Heart right ventricle (tissue), 16 donors: ENCODE measurements around the gene TTLL7. TPM values are rescaled to one million over a fixed set of nuclear protein-coding genes. Genes with fewer than 3 reads are reported as not detected.

Experiments
- ATAC-seq, 8 donors: fragments of 200-7000 bp; cut with Tn5 transposase; one replicate each; pipeline ENCODE4 v1.9.1; 2020; ENCODE audit warnings: mild to moderate bottlenecking in 8 of 8, moderate library complexity in 8 of 8, moderate number of reproducible peaks in 1 of 8
- DNase-seq, 2 donors: peaks; one replicate each; pipeline ENCODE4 v3.0.0-alpha.2; 2020
- H3K27ac ChIP-seq, 10 donors: fragments of 200-600 bp; sonication (generic) in 2 of 10; one replicate each; pipeline versions ENCODE4 v1.5.0 to v1.8.0; 2020 to 2022; ENCODE audit warnings: mild to moderate bottlenecking in 3 of 10
- H3K27me3 ChIP-seq, 7 donors: fragments of 200-600 bp; one replicate each; pipeline ENCODE4 v1.8.0; 2021 to 2022; ENCODE audit warnings: mild to moderate bottlenecking in 2 of 7
- H3K36me3 ChIP-seq, 9 donors: fragments of 200-600 bp; sonication (generic) in 1 of 9; one replicate each; pipeline versions ENCODE4 v1.5.0 to v1.8.0; 2020 to 2022; ENCODE audit warnings: mild to moderate bottlenecking in 2 of 9
- H3K4me1 ChIP-seq, 9 donors: fragments of 200-600 bp; sonication (generic) in 1 of 9; one replicate each; pipeline versions ENCODE4 v1.5.0 to v1.8.0; 2020 to 2022; ENCODE audit warnings: mild to moderate bottlenecking in 4 of 9
- H3K4me3 ChIP-seq, 10 donors: fragments of 200-600 bp; sonication (generic) in 2 of 10; one replicate each; pipeline versions ENCODE4 v1.5.0 to v1.8.0; 2020 to 2022; ENCODE audit warnings: mild to moderate bottlenecking in 7 of 10, moderate library complexity in 2 of 10
- H3K9me3 ChIP-seq, 11 donors: fragments of 200-600 bp in 10 of 11; sonication (generic) in 2 of 11; one replicate each; pipeline versions ENCODE4 v1.5.0 to v1.8.0; 2013 to 2022; ENCODE audit warnings: mild to moderate bottlenecking in 2 of 11, control low read depth in 1 of 11, moderate library complexity in 1 of 11
- CTCF ChIP-seq, 9 donors: fragments of 200-600 bp; sonication (generic) in 2 of 9; IDR thresholded peaks; one replicate each; pipeline versions ENCODE4 v1.5.0 to v1.8.0; 2021 to 2022; ENCODE audit warnings: antibody characterized with exemption in 9 of 9, mild to moderate bottlenecking in 5 of 9, moderate library complexity in 1 of 9
- WGBS, 2 donors: extraction: QIAGEN DNeasy Blood & Tissue Kit; methylation state at CpG; one replicate each; pipeline ENCODE4 v1.1.7; 2013; ENCODE audit warnings: inconsistent platforms in 1 of 2; 5-methylcytosine and 5-hydroxymethylcytosine counted together
- intact Hi-C, 10 donors: fragments of 100-400 bp; cut with DNase I; formaldehyde crosslinking; loops; one replicate each; pipeline versions ENCODE4 v1.11.1 to v1.14.2; 2022
- polyA plus RNA-seq, 2 donors: library from polyadenylated mRNA; stranded (reverse); fragments of 200-250 nt; gene quantifications; one replicate each; pipeline ENCODE4 v1.2.3, GENCODE V29; 2013
- total RNA-seq, 10 donors: library from RNA; stranded (reverse); fragmentation: NEBNext Ultra II Directional in 3 of 10; extraction: Animal tissue kit (Norgen Biotek cat#: 25700) in 3 of 10; gene quantifications; one replicate each; pipeline versions ENCODE4 v1.2.1 to v1.2.4, GENCODE V29; 2021 to 2023
- donor health status: Arrhythmogenic right ventricular cardiomyopathy.
- donor health status: ischemic (EF 13 %, LVEDD 7.1; RV severe dilation, severe dysfunction).
- donor health status: healthy with polysubstance abuse.
- donor health status: DM: no; HTN: yes; CAD: no.
- donor health status: DM: no; HTN: no; CAD: no.
- donor health status: ischemic (EF 25% LVEDD 6.9; RV normal size, moderate dysfunction).
- donor health status: ischemic (EF 25% LVEDD 5.7; RV mildly dilated, moderate dysfunction).
- donor health status: healthy.
- donor health status: DM: yes; HTN: yes; CAD: no.
- donor health status: Ischemic cardiomyopathy.
- donor health status: ischemic (EF 35%, LVEDD 5.7; RV mildly dilated, moderate dysfunction).
- donor health status: nonischemic (EF 11% LVEDD 7.7; RV severe dilation, severe dysfunction).
- donor health status: DM: yes; HTN: yes; CAD: no.
- donor health status: PGD.
- donor health status: ischemic (EF 29% LVEDD 5.4; RV normal size, mild dysfunction).
- donor health status: nonischemic (EF 23%, LVEDD 6.1; RV moderate dilation, normal function).

TTLL7 gene
- total and polyA plus RNA-seq, 12 donors = 1.0 to 12.1 (median 3.7) TPM

- H3K27ac ChIP-seq = no peak overlapping the region
- intact Hi-C loops = no loop called here
- no peak for ATAC-seq
- H3K9me3 ChIP-seq = no peaks in the 10 kb centered on the region
- no peak overlapping the region for H3K4me3 ChIP-seq
- no peak for TF ChIP-seq CTCF (IDR thresholded peaks at IDR 0.05)
- DNase-seq = no peak
- H3K4me1 ChIP-seq = peaks cover 0 to 21% (median 2%) of the 10 kb centered on the region in 9 donors
- H3K36me3 ChIP-seq = no peaks in the 10 kb centered on the region
- H3K27me3 ChIP-seq = no peaks in the 10 kb centered on the region
Observed at GRCh38 chr1:83958704-83959103, 40.2 kb downstream of the TTLL7 start.

- Histone ChIP-seq H3K27ac (no peak overlapping the region), H3K9me3 (no peaks in the 10 kb centered on the region), H3K4me1 (no peaks in the 10 kb centered on the region), H3K27me3 (no peaks in the 10 kb centered on the region), H3K4me3 (no peak overlapping the region), H3K36me3 (no peaks in the 10 kb centered on the region)
- ATAC-seq (no peak), DNase-seq (no peak)
- intact Hi-C loops = no loop called here
- TF ChIP-seq CTCF (IDR thresholded peaks at IDR 0.05) = no peak
- WGBS, 2 donors = 91 to 95% methylated on average over 3 of the region's 3 CpGs
Observed at GRCh38 chr1:83954166-83954823, 44.6 kb downstream of the TTLL7 start.

GRCh38 chr1:83950106-83950661 is 48.7 kb downstream of the TTLL7 start:
- intact Hi-C loops = no loop called here
- WGBS, 2 donors = 77 to 83% methylated on average over 7 of the region's 7 CpGs
- ATAC-seq = no peak
- Histone ChIP-seq H3K9me3 (no peaks in the 10 kb centered on the region), H3K4me3 (no peak overlapping the region), H3K4me1 (no peaks in the 10 kb centered on the region), H3K27me3 (no peaks in the 10 kb centered on the region), H3K27ac (no peak overlapping the region), H3K36me3 (no peaks in the 10 kb centered on the region)
- DNase-seq = no peak
- no peak for TF ChIP-seq CTCF (IDR thresholded peaks at IDR 0.05)

GRCh38 chr1:83942914-83943313 is 56.0 kb downstream of the TTLL7 start:
- ATAC-seq = peak in 1 of 8 donors; percentile 37
- intact Hi-C loops = no loop called here
- no peak for DNase-seq

More at GRCh38 chr1:83942914-83943313, 56.0 kb downstream of the TTLL7 start:
- no peaks in the 10 kb centered on the region for H3K27me3 ChIP-seq
- H3K36me3 ChIP-seq = no peaks in the 10 kb centered on the region
- H3K4me3 ChIP-seq = no peak overlapping the region
- peaks cover 0 to 24% (median 4%) of the 10 kb centered on the region in 11 donors for H3K9me3 ChIP-seq
- no peak overlapping the region for H3K27ac ChIP-seq
- H3K4me1 ChIP-seq = no peaks in the 10 kb centered on the region
- 85 to 88% methylated on average over 3 of the region's 3 CpGs for WGBS, 2 donors
- TF ChIP-seq CTCF (IDR thresholded peaks at IDR 0.05) = no peak
